HUES48 (cell line): Measurements from ENCODE around the gene MRPL46.
"Not testable (repeated sequence)": the region's sequence is repeated elsewhere in the genome, so short reads cannot be mapped to it uniquely, and the experiment has no call there.

Experiments
- H3K27ac ChIP-seq: one replicate; pipeline ENCODE4 v1.7.0; 2013; ENCODE audit warnings: low read depth, low read length, inconsistent platforms
- H3K27me3 ChIP-seq: 2 replicates; pipeline ENCODE4 v1.6.1; 2013; ENCODE audit warnings: mild to moderate bottlenecking, low read length; ENCODE audit not compliant: control insufficient read depth, insufficient read depth
- H3K36me3 ChIP-seq: 2 replicates; pipeline ENCODE4 v1.6.1; 2013; ENCODE audit warnings: low read length; ENCODE audit not compliant: control insufficient read depth, insufficient read depth
- H3K4me1 ChIP-seq: 2 replicates; pipeline ENCODE4 v1.6.1; 2013; ENCODE audit warnings: mild to moderate bottlenecking, low read length; ENCODE audit not compliant: control insufficient read depth, insufficient read depth
- H3K4me3 ChIP-seq: 2 replicates; pipeline ENCODE4 v1.5.1; 2013; ENCODE audit warnings: mild to moderate bottlenecking, low read depth, low read length
- H3K9ac ChIP-seq: 2 replicates; pipeline ENCODE4 v1.6.1; 2013; ENCODE audit warnings: mild to moderate bottlenecking, low read depth, low read length, moderate library complexity
- H3K9me3 ChIP-seq: 2 replicates; pipeline ENCODE4 v1.6.1; 2013; ENCODE audit warnings: low read length; ENCODE audit not compliant: control insufficient read depth, insufficient read depth

The MRPL46 gene

DNA sequence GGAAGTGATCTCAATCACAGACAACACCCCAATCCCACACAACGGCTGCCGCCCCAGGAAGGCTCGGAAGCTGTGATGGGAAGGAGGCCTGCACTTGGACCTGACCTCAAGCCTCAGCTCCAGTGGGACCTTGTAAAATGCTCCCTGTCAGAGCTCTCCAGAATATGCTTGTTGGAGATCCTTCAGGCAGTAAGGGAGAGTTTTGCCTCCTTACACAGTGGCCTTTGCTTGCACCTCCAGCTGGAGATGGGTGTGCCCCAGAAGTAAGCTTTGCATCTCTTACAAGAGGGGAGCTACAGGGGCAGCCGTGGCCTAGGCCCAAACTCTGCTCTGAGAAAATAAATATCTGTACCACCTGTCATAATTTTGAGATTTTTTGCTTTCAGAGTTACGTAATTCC, 10.7 kb upstream of the MRPL46 start:
- no peaks in the 10 kb centered on the region for H3K27me3 ChIP-seq
- H3K4me3 ChIP-seq, result no peak overlapping the region
- no peak overlapping the region for H3K9ac ChIP-seq
- no peaks in the 10 kb centered on the region for H3K9me3 ChIP-seq
- H3K36me3 ChIP-seq, result peaks cover 33% of the 10 kb centered on the region
- H3K27ac ChIP-seq, result no peak overlapping the region
- no peaks in the 10 kb centered on the region for H3K4me1 ChIP-seq

DNA sequence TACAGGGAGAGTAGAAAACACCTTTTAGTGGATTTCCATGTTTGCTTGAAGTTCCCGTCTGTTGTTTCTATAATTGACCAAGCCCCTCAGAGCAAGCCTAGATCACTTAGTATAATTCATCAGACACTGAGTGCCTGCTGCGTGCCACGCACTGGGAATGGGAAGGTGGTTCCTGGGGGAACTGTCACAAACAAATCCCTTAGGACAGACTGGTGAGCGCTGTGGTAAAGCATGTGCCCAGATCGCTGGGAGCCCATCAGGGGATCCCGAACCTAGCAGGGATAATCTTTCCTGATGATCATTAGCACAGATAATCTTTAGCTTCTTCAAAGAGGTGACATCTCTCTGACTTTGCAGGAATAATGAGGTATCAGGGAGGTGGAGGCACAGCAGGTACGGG, 9.9 kb upstream of the MRPL46 start:
- no peak overlapping the region for H3K9ac ChIP-seq
- H3K27ac ChIP-seq, result no peak overlapping the region
- H3K4me1 ChIP-seq, result no peaks in the 10 kb centered on the region
- peaks cover 40% of the 10 kb centered on the region for H3K36me3 ChIP-seq
- no peaks in the 10 kb centered on the region for H3K9me3 ChIP-seq
- no peak overlapping the region for H3K4me3 ChIP-seq
- H3K27me3 ChIP-seq, result no peaks in the 10 kb centered on the region

DNA sequence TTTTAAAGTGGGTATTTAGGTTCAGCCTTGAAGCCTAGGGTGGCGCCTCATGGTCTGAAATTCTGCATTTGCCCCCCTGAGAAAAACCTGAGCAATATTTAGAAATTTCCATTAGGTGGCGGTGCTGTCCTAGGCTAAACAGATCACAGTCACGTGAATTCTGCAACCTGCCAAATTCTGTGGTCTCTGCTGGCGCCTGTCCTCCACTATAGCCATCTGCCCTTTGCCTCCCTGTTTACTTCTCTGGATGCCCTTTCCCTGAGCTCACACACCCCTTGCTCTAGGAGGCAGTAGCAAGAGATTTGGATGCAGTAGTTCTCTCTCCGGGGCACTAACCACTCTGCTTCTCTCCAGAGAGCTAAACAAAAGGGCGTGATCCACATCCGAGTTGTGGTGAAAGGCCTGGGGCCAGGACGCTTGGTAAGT, 9.5 kb upstream of the MRPL46 start:
- Histone ChIP-seq H3K27me3 (no peaks in the 10 kb centered on the region), H3K9ac (no peak overlapping the region), H3K9me3 (no peaks in the 10 kb centered on the region), H3K4me3 (no peak overlapping the region), H3K27ac (no peak overlapping the region), H3K36me3 (peaks cover 45% of the 10 kb centered on the region), H3K4me1 (no peaks in the 10 kb centered on the region)

DNA sequence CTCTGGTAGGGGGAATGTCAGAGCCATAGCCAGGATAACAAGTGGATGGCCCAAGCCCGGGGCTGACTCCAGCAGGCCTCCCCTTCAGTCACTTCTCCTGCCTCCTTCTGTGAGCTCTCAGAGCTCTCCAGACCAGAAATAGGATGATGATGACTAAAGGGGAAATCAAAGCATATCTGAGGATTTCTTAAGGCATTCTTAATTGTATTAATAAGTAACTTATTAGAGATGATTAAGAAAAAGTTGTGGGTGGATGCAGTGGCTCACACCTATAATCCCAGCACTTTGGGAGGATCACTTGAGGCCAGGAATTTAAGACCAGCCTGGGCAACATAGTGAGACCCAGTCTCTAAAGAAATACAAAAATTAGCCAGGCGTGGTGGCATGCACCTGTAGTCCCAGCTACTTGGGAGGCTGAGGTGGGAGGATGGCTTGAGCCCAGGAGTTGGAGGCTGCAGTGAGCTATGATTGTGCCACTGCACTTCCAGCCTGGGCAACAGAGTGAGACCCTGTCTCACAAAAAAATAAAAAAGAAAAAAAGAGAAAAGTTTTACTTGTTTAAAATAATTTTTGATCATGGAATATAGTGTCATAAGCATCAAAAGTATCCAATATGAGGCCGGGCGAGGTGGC, 6.6 kb upstream of the MRPL46 start:
- not testable (repeated sequence) for H3K9me3 ChIP-seq, H3K27ac ChIP-seq, H3K9ac ChIP-seq, H3K27me3 ChIP-seq, H3K4me3 ChIP-seq, H3K4me1 ChIP-seq
- H3K36me3 ChIP-seq, result peaks cover 55% of the 10 kb centered on the region

DNA sequence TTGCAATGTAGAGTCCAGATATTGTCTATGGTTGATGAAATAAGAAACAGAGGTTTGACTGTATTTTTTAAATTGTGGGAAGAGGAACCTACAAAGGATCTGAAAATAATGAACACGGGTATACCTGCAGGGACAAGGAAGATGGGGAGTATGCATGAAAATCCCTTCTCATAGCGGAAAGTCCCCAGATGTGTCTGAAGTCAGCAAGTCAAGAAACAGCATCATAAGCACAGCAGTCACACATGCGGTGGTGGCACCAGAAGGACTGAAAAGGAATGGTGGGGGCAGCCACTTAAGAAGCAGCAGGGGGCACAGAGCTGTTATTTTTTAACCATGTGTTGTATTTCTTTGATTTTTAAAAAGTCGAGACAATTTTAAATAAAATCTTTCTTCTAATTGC, 5.0 kb upstream of the MRPL46 start:
- no peaks in the 10 kb centered on the region for H3K27me3 ChIP-seq
- H3K4me1 ChIP-seq, result no peaks in the 10 kb centered on the region; the same call in 1 of the 2 replicates
- H3K9ac ChIP-seq, result no peak overlapping the region
- H3K4me3 ChIP-seq, result no peak overlapping the region
- no peaks in the 10 kb centered on the region for H3K9me3 ChIP-seq
- H3K27ac ChIP-seq, result no peak overlapping the region
- peaks cover 41% of the 10 kb centered on the region for H3K36me3 ChIP-seq

DNA sequence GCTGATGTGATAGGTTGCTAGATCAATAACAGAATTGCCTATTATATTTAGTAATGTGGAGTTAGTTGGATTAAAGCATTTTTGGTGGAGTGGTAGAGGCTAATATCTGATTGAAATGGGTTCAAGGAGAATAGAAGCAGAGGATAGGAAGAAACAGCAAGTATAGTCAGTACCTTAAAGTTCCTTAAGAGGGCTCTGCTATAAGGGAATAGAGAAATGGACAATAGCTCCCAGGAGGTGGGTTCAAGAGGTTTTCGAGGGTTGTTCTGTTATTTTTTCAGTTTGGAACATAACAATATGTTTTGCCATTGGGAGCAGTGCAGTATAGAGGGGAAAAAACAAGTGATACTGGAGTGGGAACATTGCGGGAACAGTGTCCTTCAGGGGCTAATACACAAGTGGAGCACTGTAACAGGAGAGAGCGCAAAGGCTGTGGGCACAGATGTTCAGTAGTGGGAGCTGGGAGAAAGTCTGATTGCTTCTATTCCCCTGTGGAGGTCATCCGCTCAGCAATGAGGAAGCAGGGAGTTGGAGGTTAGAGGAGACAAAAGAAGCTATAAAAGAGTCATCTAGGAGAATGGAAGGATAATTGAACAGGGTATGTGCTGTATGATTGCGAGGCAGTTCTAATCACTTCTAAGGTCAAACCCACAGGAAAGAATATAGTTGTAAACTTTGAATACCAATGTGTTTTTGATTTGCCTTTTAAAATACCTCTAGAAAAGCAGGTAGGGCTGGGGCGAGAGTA, 3.6 kb upstream of the MRPL46 start:
- Histone ChIP-seq H3K36me3 (peaks cover 34% of the 10 kb centered on the region), H3K4me1 (peaks cover 4% of the 10 kb centered on the region; the same call in 1 of the 2 replicates), H3K9me3 (no peaks in the 10 kb centered on the region), H3K27ac (no peak overlapping the region), H3K4me3 (no peak overlapping the region), H3K27me3 (no peaks in the 10 kb centered on the region), H3K9ac (no peak overlapping the region)

DNA sequence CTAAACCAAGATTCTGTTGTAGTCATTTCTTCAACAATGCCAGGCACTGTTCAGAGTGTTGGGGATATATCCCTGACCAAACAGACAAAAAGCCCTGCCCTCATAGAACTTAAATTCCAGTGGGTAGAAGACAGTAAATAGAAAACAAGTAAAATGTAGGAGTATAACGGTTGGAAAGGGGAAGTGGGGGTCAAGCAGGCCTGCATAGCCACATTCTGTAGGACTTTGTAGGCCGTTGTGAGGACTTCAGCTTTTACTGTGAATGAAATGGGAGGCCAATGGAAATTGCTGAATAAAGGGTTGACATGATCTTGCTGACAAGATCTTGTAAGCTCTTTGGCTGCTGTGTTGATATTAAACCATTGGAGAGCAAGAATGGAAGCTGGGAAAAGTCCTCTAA, 2.1 kb upstream of the MRPL46 start:
- Histone ChIP-seq H3K9me3 (no peaks in the 10 kb centered on the region), H3K4me1 (peaks cover 4% of the 10 kb centered on the region; the same call in 1 of the 2 replicates), H3K9ac (no peak overlapping the region), H3K27ac (no peak overlapping the region), H3K36me3 (peaks cover 39% of the 10 kb centered on the region), H3K27me3 (no peaks in the 10 kb centered on the region), H3K4me3 (no peak overlapping the region)

DNA sequence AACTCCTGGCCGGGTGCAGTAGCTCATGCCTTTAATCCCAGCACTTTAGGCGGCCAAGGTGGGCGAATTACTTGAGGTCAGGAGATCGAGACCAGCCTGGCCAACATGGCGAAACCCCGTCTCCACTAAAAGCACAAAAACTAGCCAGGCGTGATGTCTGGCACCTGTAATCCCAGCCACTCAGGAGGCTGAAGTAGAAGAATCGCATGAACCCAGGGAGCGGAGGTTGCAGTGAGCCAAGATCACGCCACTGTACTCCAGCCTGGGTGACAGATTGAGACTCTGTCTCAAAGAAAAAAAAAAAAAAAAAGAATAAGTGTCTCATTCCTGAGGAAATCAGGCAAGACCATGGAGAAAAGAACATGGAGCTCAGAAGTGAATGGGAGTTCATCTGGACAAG, 1.5 kb upstream of the MRPL46 start:
- H3K9ac ChIP-seq, H3K9me3 ChIP-seq, H3K27ac ChIP-seq, H3K4me1 ChIP-seq, H3K4me3 ChIP-seq, H3K27me3 ChIP-seq: not testable (repeated sequence)
- H3K36me3 ChIP-seq, result peaks cover 45% of the 10 kb centered on the region

DNA sequence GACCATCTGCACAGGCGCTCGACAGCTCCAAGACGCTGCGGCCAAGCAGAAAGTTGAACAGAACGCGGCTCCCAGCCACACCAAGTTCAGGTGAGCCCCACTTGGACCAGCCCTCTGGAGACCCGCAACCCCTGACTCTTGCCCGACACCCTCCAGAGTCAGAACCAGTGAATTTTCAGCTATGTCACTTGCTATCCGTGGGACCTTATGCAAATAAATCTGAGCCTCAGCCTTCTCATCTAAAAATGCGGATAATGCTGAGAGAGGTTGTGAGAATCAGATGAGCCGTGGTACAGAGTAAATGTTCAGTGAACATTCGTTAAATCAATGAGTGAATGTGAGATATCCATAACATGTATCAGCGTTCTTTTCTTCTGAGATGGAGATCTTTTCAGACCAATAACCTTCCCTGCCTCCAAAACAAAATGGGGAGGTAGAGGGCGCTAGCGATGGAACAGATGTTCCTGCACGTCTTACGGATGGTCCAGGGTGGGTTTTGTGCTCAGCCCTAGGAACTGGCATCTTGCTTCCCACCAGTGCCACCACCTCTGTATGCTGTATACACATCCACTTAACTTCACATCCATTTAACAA, 844 bp upstream of the MRPL46 start:
- H3K4me3 ChIP-seq, result peak overlapping the region; percentile 96
- no peaks in the 10 kb centered on the region for H3K9me3 ChIP-seq
- H3K9ac ChIP-seq, result peak overlapping the region; percentile 98
- H3K4me1 ChIP-seq, result peaks cover 4% of the 10 kb centered on the region; the same call in 1 of the 2 replicates
- peak overlapping the region; percentile 91 for H3K27ac ChIP-seq
- H3K36me3 ChIP-seq, result peaks cover 46% of the 10 kb centered on the region
- no peaks in the 10 kb centered on the region for H3K27me3 ChIP-seq

DNA sequence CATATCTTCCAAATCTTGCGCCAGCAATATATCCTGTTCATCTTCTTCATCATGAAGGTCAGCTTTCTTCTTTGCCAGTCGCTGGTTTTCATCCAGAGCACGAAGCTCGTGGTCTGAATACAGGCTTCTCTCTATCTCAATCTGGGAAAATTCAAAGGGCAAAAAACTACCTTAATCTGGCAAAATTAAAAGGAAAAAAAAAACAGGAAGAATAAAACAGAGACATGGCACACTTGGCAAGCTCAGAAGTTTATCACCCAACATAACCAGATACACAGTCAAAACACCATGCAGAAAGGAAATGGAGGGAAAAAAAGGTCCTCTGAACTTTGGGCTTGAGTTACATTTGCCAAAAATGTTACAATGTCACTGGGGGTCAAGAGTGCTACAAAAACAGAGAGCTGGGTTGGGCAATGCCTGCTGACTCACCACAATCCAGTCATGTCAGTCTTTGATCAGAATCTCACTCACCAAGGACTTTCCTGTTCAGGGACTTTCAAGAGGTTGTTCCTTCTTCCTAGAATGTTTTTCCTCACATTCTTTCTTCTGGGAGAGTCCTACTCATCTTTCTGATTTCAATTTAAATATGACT, 1.5 kb downstream of the MRPL46 start:
- H3K4me3 ChIP-seq, result 0 out of 2 replicates have a peak overlapping the region, but pooled peaks have one; percentile 96
- H3K36me3 ChIP-seq, result peaks cover 56% of the 10 kb centered on the region
- H3K9ac ChIP-seq, result no peak overlapping the region
- no peaks in the 10 kb centered on the region for H3K27me3 ChIP-seq
- no peak overlapping the region for H3K27ac ChIP-seq
- peaks cover 4% of the 10 kb centered on the region; the same call in 1 of the 2 replicates for H3K4me1 ChIP-seq
- H3K9me3 ChIP-seq, result no peaks in the 10 kb centered on the region
